ENCODE measurements around the gene PRDM11.
"Not testable (repeated sequence)": the region's sequence is repeated elsewhere in the genome, so short reads cannot be mapped to it uniquely, and the experiment has no call there.

PRDM11 gene

DNA sequence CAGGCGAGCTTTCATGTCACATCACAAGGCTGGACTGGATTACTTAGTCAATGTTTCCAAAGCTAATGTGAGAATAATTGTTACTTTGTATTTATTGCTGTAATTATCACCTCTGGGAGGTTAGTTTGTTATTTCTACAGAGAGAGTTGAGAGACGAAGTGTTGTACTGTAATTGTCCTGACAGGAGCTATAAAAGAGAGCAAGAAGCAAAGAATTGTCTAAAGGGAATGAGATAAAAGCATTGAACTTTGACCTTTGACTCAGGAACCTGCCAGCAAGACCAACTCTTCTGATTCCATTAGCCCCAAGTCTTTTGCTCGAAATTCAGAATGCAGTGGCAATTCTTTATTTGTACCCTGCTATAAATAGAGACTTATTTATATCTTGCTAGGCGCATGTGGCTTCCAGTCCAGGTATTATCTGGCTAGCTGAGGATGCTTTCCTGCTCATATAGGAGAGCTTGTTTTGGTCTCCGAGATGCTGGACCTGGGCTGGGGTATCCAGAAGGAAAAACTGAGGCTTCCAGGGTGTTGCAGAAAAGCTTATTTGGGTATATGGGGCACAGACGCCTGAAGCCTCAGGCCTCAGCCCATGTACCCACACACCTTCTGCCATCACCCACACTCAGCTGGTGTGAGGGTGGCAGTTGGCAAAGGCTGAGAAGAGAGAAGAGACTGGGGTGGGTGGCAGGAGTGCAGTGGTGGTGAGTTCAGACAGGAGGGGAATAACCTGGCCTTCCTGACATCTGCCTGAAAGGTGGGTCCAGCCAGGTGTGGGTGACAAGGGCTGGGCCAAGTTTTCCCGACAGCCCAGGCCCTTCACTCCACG is 99.0 kb downstream of the PRDM11 start:
- H3K27me3 ChIP-seq (ENCODE audit: insufficient read depth, poor library complexity, severe bottlenecking): no peaks in the 10 kb centered on the region
- no peaks in the 10 kb centered on the region for H3K36me3 ChIP-seq (ENCODE audit: low read depth)
- H3K4me1 ChIP-seq (ENCODE audit: insufficient read depth, poor library complexity, severe bottlenecking): no peaks in the 10 kb centered on the region
- TF ChIP-seq, protein P1, sequence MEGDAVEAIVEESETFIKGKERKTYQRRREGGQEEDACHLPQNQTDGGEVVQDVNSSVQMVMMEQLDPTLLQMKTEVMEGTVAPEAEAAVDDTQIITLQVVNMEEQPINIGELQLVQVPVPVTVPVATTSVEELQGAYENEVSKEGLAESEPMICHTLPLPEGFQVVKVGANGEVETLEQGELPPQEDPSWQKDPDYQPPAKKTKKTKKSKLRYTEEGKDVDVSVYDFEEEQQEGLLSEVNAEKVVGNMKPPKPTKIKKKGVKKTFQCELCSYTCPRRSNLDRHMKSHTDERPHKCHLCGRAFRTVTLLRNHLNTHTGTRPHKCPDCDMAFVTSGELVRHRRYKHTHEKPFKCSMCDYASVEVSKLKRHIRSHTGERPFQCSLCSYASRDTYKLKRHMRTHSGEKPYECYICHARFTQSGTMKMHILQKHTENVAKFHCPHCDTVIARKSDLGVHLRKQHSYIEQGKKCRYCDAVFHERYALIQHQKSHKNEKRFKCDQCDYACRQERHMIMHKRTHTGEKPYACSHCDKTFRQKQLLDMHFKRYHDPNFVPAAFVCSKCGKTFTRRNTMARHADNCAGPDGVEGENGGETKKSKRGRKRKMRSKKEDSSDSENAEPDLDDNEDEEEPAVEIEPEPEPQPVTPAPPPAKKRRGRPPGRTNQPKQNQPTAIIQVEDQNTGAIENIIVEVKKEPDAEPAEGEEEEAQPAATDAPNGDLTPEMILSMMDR (IDR thresholded peaks at IDR 0.05; ENCODE audit: poor library complexity, severe bottlenecking): no peak
- DNase-seq (ENCODE audit: low spot score) (no peak), ATAC-seq (ENCODE audit: low read depth) (no peak)
- no peak overlapping the region for H3K27ac ChIP-seq (ENCODE audit: poor library complexity, severe bottlenecking)
- H3K9me3 ChIP-seq (ENCODE audit: severe bottlenecking): no peaks in the 10 kb centered on the region
- no peak overlapping the region for H3K4me3 ChIP-seq (ENCODE audit: severe bottlenecking)

DNA sequence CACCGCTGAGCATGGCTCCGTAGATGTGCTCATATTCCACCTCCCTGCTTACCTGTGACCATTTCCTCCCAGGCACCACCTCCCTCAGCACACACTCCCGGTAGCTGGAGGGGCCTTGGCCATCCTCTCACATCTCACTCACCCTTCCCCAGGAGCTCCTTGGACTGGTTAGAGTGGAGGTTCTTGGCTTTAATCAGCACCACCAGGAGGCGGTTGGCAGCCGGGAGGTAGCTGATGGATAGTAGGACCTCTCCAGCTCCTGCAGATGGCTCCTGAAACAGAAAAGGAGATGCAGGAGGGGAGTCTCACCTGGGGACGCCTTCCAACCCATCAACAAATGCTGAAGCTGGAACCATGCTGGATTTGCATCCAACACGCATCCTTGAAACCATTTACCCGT is 99.8 kb downstream of the PRDM11 start:
- TF ChIP-seq, protein P1 (IDR thresholded peaks at IDR 0.05; ENCODE audit: poor library complexity, severe bottlenecking): no peak
- Histone ChIP-seq H3K27me3 (ENCODE audit: insufficient read depth, poor library complexity, severe bottlenecking) (no peaks in the 10 kb centered on the region), H3K27ac (ENCODE audit: poor library complexity, severe bottlenecking) (no peak overlapping the region), H3K4me1 (ENCODE audit: insufficient read depth, poor library complexity, severe bottlenecking) (no peaks in the 10 kb centered on the region), H3K36me3 (ENCODE audit: low read depth) (no peaks in the 10 kb centered on the region), H3K9me3 (ENCODE audit: severe bottlenecking) (no peaks in the 10 kb centered on the region), H3K4me3 (ENCODE audit: severe bottlenecking) (no peak overlapping the region)
- DNase-seq (ENCODE audit: low spot score) (no peak), ATAC-seq (ENCODE audit: low read depth) (no peak)

DNA sequence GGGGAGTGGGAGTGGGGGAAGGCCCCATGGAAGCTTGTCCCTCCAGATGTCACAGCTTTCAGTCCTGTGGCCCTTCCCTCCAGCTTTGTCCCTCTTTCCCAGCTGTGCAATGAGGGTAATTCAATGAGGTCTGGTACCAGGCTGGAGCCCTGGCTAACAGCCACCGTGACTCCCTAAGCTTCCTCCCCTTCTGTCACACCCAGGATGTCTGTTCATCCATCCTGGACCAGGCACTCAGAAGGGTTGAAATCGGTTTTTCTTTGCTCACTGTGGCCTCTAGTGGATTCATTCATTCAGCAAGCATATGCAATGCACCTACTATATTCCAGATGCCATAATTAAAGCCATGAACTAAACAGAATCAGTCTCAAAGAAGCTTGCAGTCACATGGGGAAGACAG is 101.0 kb downstream of the PRDM11 start:
- no peak overlapping the region for H3K4me3 ChIP-seq (ENCODE audit: severe bottlenecking)
- TF ChIP-seq, protein P1 (IDR thresholded peaks at IDR 0.05; ENCODE audit: poor library complexity, severe bottlenecking): no peak

DNA sequence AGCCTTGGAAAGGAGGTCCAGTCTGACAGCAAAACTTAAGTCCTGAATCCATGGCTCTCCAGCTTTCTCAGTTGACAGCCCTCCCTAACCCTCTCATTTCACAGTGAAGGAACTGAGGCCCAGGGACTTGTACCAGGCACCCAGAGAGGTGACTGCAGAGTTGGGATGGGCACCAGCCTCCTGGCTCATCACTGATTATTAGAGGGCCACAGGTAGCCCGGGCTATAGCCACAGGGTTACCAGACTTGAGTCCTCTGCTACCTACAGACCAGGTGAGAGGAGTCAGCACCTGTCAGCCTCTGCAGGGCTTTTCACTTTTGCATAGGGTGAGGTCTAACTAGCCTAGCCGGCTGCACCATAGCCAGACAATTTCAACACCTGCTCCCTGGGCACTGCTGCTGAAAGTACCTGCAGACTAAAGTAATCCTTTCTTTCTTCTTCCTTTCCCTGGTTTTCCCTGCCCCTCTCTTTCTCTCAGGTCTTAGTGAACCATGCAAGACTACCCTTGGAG is 102.1 kb downstream of the PRDM11 start:
- Histone ChIP-seq H3K9me3 (ENCODE audit: severe bottlenecking) (no peaks in the 10 kb centered on the region), H3K4me1 (ENCODE audit: insufficient read depth, poor library complexity, severe bottlenecking) (no peaks in the 10 kb centered on the region), H3K4me3 (ENCODE audit: severe bottlenecking) (no peak overlapping the region), H3K27ac (ENCODE audit: poor library complexity, severe bottlenecking) (no peak overlapping the region), H3K27me3 (ENCODE audit: insufficient read depth, poor library complexity, severe bottlenecking) (no peaks in the 10 kb centered on the region), H3K36me3 (ENCODE audit: low read depth) (no peaks in the 10 kb centered on the region)
- TF ChIP-seq, protein P1 (IDR thresholded peaks at IDR 0.05; ENCODE audit: poor library complexity, severe bottlenecking): no peak
- DNase-seq (ENCODE audit: low spot score) (no peak), ATAC-seq (ENCODE audit: low read depth) (no peak)

More for the DNA sequence above, 101.0 kb downstream of the PRDM11 start:
- no peaks in the 10 kb centered on the region for H3K9me3 ChIP-seq (ENCODE audit: severe bottlenecking)
- H3K4me1 ChIP-seq (ENCODE audit: insufficient read depth, poor library complexity, severe bottlenecking): no peaks in the 10 kb centered on the region
- ATAC-seq (ENCODE audit: low read depth) (0 out of 3 replicates have a peak, but pooled peaks have one; percentile 29), DNase-seq (ENCODE audit: low spot score) (no peak)
- no peaks in the 10 kb centered on the region for H3K27me3 ChIP-seq (ENCODE audit: insufficient read depth, poor library complexity, severe bottlenecking)
- H3K27ac ChIP-seq (ENCODE audit: poor library complexity, severe bottlenecking): no peak overlapping the region
- H3K36me3 ChIP-seq (ENCODE audit: low read depth): no peaks in the 10 kb centered on the region

DNA sequence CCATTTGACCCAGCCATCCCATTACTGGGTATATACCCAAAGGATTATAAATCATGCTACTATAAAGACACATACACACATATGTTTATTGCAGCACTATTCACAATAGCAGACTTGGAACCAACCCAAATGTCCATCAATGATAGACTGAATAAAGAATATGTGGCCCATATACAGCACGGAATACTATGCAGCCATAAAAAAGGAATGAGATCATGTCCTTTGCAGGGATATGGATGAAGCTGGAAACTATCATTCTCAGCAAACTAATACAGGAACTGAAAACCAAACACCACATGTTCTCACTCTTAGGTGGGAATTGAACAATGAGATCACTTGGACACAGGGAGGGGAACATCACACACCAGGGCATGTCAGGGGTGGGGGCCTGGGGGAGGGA is 102.9 kb downstream of the PRDM11 start:
- not testable (repeated sequence) for DNase-seq (ENCODE audit: low spot score); H3K27ac ChIP-seq (ENCODE audit: poor library complexity, severe bottlenecking); H3K4me3 ChIP-seq (ENCODE audit: severe bottlenecking); ATAC-seq (ENCODE audit: low read depth); H3K36me3 ChIP-seq (ENCODE audit: low read depth); H3K4me1 ChIP-seq (ENCODE audit: insufficient read depth, poor library complexity, severe bottlenecking); H3K27me3 ChIP-seq (ENCODE audit: insufficient read depth, poor library complexity, severe bottlenecking); H3K9me3 ChIP-seq (ENCODE audit: severe bottlenecking)

Measured in RWPE2 (cell line).